NCI-H2081 (cell line): Measurements from ENCODE around the gene MNX1.

Source experiments
- DNase-seq, 2 experiments: peaks; one replicate each; lab custom pipeline; 2025; lab: John Stamatoyannopoulos, UW

MNX1 gene

GRCh38 chr7:157032644-157033482 is 22.4 kb upstream of the MNX1 start:
- DNase-seq: no peak

GRCh38 chr7:157032128-157032527 is 21.7 kb upstream of the MNX1 start:
- no peak for DNase-seq

DNA sequence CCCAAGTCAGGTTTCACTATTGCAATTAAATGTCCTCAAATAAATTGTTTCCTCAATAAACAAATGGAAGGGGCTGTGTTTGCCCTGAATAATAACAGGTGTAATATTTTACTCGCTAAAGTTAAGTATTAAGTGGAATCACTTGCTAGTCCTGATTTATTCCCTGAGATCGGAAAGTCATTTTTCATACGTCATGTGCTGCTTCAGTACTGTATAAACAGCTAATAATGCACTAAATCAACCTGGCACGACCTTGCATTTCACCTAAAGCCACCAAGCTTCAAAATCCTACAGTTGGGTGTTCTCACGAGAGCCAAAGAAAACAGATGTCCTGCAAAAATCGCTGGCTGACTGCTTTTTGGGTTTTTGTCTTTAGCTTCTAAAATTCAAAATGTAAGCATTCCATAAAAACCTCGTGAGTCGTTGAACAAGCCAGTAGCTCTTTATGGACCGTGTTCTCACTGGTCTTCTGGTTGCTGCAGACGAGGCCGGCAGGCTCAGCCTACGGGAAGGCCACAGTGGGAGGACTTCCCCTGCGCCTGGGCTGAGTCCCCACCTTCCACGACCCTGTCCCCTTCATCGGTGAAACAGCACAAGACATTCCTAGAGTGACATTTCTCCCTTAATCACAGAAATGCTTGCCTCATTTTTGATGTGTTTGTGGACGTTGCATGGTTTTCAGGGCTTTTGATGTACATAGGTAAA is 17.9 kb upstream of the MNX1 start:
- no peak for DNase-seq

- DNase-seq: peak; percentile 20 to 58
Measured at GRCh38 chr7:157027568-157028198, 17.2 kb upstream of the MNX1 start.

GRCh38 chr7:157024716-157025115 is 14.3 kb upstream of the MNX1 start:
- no peak for DNase-seq

- DNase-seq: no peak
Measured at GRCh38 chr7:157023589-157023905, 13.1 kb upstream of the MNX1 start.

- DNase-seq: no peak
Measured at GRCh38 chr7:157022681-157023588, 12.5 kb upstream of the MNX1 start.

GRCh38 chr7:157021871-157022680 is 11.6 kb upstream of the MNX1 start:
- DNase-seq: no peak

GRCh38 chr7:157021071-157021870 is 10.8 kb upstream of the MNX1 start:
- no peak for DNase-seq

DNA sequence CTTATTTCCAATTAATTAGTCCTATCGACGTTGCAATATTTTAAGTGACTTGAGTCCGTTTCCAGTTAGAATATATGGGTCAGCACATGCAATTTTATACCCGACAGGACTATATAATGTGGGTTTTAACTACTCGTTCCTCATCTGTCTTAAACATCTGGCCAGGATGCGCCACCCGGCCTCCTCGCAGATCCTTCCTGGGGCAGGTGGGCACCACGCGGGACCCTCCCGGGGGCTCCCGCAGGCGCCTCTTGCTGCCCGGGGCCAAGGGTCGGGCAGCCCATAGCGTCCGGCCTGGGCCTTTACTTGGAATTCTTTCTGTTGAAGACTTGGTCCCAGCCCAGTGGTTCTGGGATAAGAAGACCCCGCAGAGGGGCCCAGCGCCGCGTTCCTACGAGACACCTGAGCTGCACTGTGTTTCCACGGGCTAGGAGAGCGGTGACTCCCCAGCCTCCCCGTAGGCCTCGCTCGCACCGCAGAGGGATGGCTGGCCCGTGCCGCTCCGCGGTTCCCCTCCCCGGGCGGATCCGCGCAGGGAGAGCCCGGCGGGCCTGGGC is 10.1 kb upstream of the MNX1 start:
- no peak for DNase-seq

DNA sequence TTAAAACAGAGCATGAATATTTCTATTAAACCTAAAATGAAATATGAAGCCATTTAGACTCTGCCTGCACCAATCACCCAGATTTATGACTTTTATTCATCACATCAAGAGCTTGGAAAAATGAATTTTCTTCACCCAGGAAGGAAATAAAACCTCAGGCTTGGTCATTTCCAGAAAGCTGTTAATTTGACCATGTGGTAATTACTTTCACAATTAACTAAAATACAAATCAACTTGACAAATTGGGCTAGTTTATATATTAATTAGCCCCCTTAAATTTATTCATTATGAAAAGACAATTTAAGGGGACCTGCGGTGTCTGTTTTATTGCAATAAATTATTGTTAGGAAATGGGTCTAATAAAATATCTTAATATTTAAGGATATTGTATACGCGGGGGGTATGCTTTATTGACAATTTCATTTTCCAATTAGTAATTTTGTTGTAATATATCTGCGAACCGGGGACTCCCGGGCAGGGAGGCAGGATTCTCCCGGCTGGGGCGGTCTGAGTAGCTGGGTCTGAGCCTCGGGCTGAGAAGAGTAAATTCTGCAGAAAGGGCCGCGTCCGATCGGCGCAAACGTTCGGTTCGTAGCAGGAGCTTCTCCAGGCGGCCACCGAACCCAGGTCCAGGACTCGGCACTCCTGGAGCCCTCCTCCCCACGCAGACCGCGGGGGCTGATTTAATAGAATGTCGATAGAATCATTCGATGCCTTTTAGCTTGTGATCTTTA is 9.4 kb upstream of the MNX1 start:
- no peak for DNase-seq

DNA sequence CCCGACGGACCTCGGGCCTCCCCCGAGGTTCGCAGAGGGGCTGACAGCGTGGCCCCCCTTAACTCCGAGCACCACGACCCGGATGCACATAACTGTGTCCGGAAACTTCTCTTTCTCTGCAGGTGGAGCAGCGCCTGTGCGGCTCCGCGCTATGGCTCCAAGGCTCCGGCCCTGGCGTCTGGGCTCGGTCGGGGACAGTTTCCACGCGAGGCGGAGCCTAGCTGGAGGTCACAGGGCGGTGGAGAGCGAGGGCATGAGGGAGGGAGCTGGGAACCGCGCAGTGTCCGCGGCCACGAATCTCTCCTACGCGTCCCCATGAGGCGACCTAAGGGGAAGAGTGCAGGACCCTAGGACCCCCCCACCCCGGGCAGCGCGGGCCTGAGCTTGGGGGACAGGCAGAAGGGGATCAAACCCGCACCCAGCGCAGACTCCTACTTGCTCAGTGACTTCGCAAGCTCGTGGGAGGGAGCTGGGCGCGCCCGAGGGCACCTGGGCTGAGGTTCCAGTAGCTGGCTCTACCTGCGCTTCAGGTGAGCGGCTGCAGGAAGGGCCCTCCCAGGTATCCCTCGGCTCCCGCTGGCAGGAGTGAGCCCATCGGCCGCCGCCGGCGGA is 8.6 kb upstream of the MNX1 start:
- DNase-seq: no peak

DNA sequence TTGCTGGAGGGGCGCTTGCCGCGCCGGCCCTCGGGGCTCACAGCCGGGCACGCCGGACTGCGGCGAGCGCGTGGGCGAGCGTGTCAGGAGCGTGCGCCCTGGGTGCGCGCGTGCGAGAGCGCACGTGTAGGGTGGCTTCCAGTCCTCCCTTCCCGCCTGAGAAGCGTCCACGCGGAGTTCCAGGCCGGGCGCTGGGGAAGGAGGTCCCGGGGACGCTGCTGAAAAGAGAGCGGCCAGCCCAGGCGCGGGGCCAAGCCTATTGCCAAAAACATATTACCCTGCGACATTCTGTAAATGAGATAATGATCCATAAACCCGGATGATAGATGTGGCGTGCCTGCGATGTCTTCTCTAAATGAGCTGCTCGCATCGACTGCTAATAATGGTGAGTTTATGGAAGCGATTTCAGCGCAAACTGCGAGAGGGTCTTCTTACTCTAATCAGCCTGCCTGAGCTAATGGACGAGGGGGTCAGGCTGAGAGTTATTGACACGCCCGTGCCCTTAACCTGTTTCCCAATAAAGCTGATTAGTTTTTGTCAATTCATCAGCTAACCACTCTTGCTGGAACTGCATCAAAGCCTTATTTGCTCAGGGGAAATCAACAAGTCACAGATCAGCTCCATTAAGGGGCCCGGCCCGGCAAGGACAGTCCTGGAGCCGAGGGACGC is 8.0 kb upstream of the MNX1 start:
- DNase-seq: no peak

GRCh38 chr7:157017603-157018327 is 7.3 kb upstream of the MNX1 start:
- no peak for DNase-seq

GRCh38 chr7:157017149-157017548 is 6.7 kb upstream of the MNX1 start:
- no peak for DNase-seq

DNA sequence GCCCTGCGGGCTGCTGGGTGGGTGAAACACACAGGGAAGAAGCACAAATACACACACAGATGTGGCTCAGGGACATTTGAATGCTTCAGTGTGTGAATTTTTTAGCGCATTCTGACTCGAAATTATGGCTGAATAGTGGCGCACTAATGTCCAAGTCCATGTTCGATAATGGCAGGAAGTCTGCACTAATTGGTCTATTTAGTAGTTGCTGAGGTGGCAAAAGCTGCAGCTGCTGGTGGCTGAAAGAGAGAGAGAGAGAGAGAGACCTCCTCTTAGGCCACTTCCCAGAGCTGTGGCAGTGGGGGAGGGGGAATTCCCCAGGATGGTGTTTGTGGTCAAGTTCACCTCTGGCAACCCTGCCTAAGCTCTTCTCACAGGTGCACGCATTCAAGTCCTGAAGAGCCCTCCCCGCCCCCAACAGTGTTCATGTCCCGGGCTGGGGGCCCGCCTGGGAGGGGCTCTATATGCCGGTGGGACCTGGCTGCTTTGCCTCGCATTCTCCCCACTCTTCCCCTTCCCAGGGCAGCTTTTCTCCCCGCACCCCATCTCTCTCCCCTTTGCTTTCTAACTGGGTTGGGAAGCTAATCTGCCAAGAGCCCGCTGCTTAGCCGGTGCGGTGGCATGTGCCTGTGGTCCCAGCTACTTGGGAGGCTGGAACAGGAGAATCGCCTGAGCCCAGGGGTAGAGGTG is 6.0 kb upstream of the MNX1 start:
- DNase-seq: peak; percentile 28 to 51

- no peak for DNase-seq
Measured at GRCh38 chr7:157016024-157016351, 5.5 kb upstream of the MNX1 start.
